H1 (cell line): ENCODE results near the gene CAPN7. TPM values are rescaled to one million over a fixed set of nuclear protein-coding genes. Genes with fewer than 3 reads are reported as not detected.

Experiments used
- CTCF ChIA-PET: fragments of 300-600 bp; sonication (Branson Sonifier 250); formaldehyde crosslinking; loops from one replicate; lab custom pipeline; 2021; ENCODE audit not compliant: partially characterized antibody; lab: Charles Lee
- POLR2A ChIA-PET: fragments of 300-600 bp; sonication (Branson Sonifier 250); formaldehyde crosslinking; loops from one replicate; lab custom pipeline; 2021; ENCODE audit warnings: inconsistent platforms; ENCODE audit not compliant: partially characterized antibody; lab: Charles Lee
- DNase-seq, 2 experiments: peaks; one replicate each; pipeline versions ENCODE4 v3.0.0 to v3.0.0-alpha.2; 2010 to 2022; ENCODE audit warnings: low spot score in 2 of 2, low read depth in 1 of 2, mixed read lengths in 1 of 2
- FAIRE-seq: peaks from 2 replicates; lab custom pipeline; 2011; peaks lifted over from hg19 to GRCh38; lab: Jason Lieb, UNC
- H2AFZ ChIP-seq: 2 replicates; pipeline ENCODE4 v1.8.1; 2012; ENCODE audit warnings: low read length, inconsistent platforms
- H2AK5ac ChIP-seq: 2 replicates; pipeline ENCODE4 v1.6.1; 2013; ENCODE audit warnings: low read depth, low read length
- H2BK120ac ChIP-seq: replicated peaks from 2 replicates; pipeline ENCODE3; 2013; ENCODE audit warnings: low read depth, low read length, inconsistent platforms
- H2BK12ac ChIP-seq: 2 replicates; pipeline ENCODE4 v1.6.1; 2013; ENCODE audit warnings: low read depth, low read length
- H2BK15ac ChIP-seq: 2 replicates; pipeline ENCODE4 v1.6.1; 2013; ENCODE audit warnings: low read length
- H2BK20ac ChIP-seq: 2 replicates; pipeline ENCODE4 v1.6.1; 2013; ENCODE audit warnings: low read length
- H2BK5ac ChIP-seq: 2 replicates; pipeline ENCODE4 v1.6.1; 2013; ENCODE audit warnings: low read depth, low read length
- H3K14ac ChIP-seq: 2 replicates; pipeline ENCODE4 v1.6.1; 2013; ENCODE audit warnings: inconsistent platforms; ENCODE audit not compliant: insufficient read length
- H3K18ac ChIP-seq: 2 replicates; pipeline ENCODE4 v1.6.1; 2013; ENCODE audit warnings: low read length; ENCODE audit errors: extremely low read depth
- H3K23ac ChIP-seq: 2 replicates; pipeline ENCODE4 v1.6.1; 2013; ENCODE audit warnings: inconsistent platforms; ENCODE audit not compliant: insufficient read length
- H3K23me2 ChIP-seq: 2 replicates; pipeline ENCODE4 v1.6.1; 2013; ENCODE audit warnings: low read depth, low read length
- H3K27ac ChIP-seq: 2 replicates; pipeline ENCODE4 v1.6.1; 2011; ENCODE audit warnings: low read depth, low read length, inconsistent platforms
- H3K27me3 ChIP-seq, 4 experiments: replicated peaks in 1 of 4; 1 replicate in 1 of 4; 2 replicates in 3 of 4; pipeline versions ENCODE4 v1.6.1 to v1.8.1; 2011 to 2013; ENCODE audit warnings: low read length in 3 of 4, mild to moderate bottlenecking in 3 of 4, inconsistent platforms in 2 of 4, mixed read lengths in 2 of 4, moderate library complexity in 1 of 4; ENCODE audit not compliant: control insufficient read depth in 3 of 4, insufficient read depth in 3 of 4; ENCODE audit errors: extremely low read depth in 1 of 4
- H3K36me3 ChIP-seq, 4 experiments: 2 replicates each; pipeline versions ENCODE4 v1.6.1 to v1.8.1; 2011 to 2013; ENCODE audit warnings: mild to moderate bottlenecking in 4 of 4, low read length in 3 of 4, moderate library complexity in 2 of 4, control low read depth in 1 of 4, inconsistent platforms in 1 of 4; ENCODE audit not compliant: insufficient read depth in 4 of 4, control insufficient read depth in 2 of 4
- H3K4ac ChIP-seq: replicated peaks from 2 replicates; pipeline ENCODE3; 2013; ENCODE audit warnings: low read length, low read depth, mixed read lengths, inconsistent platforms; ENCODE audit not compliant: insufficient read length
- H3K4me1 ChIP-seq, 4 experiments: replicated peaks in 1 of 4; 1 replicate in 1 of 4; 2 replicates in 3 of 4; pipeline versions ENCODE4 v1.6.1 to v1.8.1; 2011 to 2013; ENCODE audit warnings: low read length in 3 of 4, inconsistent platforms in 2 of 4, mixed read lengths in 1 of 4; ENCODE audit not compliant: insufficient read depth in 4 of 4, control insufficient read depth in 3 of 4
- H3K4me2 ChIP-seq, 2 experiments: 2 replicates each; pipeline versions ENCODE4 v1.6.1 to v1.8.1; 2011 to 2013; ENCODE audit warnings: low read depth in 2 of 2, low read length in 2 of 2, control low read depth in 1 of 2, inconsistent platforms in 1 of 2, mild to moderate bottlenecking in 1 of 2; ENCODE audit not compliant: insufficient read depth in 1 of 2
- H3K4me3 ChIP-seq, 4 experiments: fragments of 200-600, 300-600 bp in 1 of 4; sonication (generic), shearing (Covaris generic), sonication (Bioruptor Twin) in 1 of 4; 2 replicates each; pipeline versions ENCODE4 v1.5.1 to v1.8.1; 2011 to 2016; ENCODE audit warnings: low read length in 4 of 4, low read depth in 3 of 4, control low read depth in 2 of 4, inconsistent platforms in 2 of 4, mild to moderate bottlenecking in 2 of 4, mixed read lengths in 1 of 4, moderate library complexity in 1 of 4; ENCODE audit not compliant: insufficient read depth in 2 of 4; ENCODE audit errors: extremely low read depth in 1 of 4
- H3K56ac ChIP-seq: replicated peaks from 2 replicates; pipeline ENCODE3; 2013; ENCODE audit warnings: low read depth, mild to moderate bottlenecking, mixed read lengths, low read length, inconsistent platforms; ENCODE audit not compliant: insufficient read length
- H3K79me1 ChIP-seq: 2 replicates; pipeline ENCODE4 v1.6.1; 2013; ENCODE audit warnings: low read depth, low read length, control low read depth
- H3K79me2 ChIP-seq, 2 experiments: 2 replicates each; pipeline versions ENCODE4 v1.6.1 to v1.8.1; 2012 to 2013; ENCODE audit warnings: low read length in 2 of 2, mild to moderate bottlenecking in 2 of 2, inconsistent platforms in 1 of 2; ENCODE audit not compliant: insufficient read depth in 2 of 2, control insufficient read depth in 1 of 2
- H3K9ac ChIP-seq, 4 experiments: replicated peaks in 1 of 4; 1 replicate in 1 of 4; 2 replicates in 3 of 4; pipeline versions ENCODE4 v1.6.1 to v1.8.1; 2011 to 2013; ENCODE audit warnings: low read depth in 3 of 4, low read length in 3 of 4, control low read depth in 2 of 4, mild to moderate bottlenecking in 2 of 4, moderate library complexity in 2 of 4, inconsistent platforms in 1 of 4; ENCODE audit errors: extremely low read depth in 1 of 4
- H3K9me3 ChIP-seq, 2 experiments: 2 replicates each; pipeline versions ENCODE4 v1.6.1 to v1.8.1; 2012 to 2013; ENCODE audit warnings: mild to moderate bottlenecking in 2 of 2, moderate library complexity in 2 of 2, control low read depth in 1 of 2, inconsistent platforms in 1 of 2, low read depth in 1 of 2, low read length in 1 of 2, mixed read lengths in 1 of 2; ENCODE audit not compliant: insufficient read depth in 2 of 2
- H4K20me1 ChIP-seq, 2 experiments: replicated peaks in 1 of 2; 2 replicates each; pipeline versions ENCODE3 to v1.8.1; 2011 to 2013; ENCODE audit warnings: inconsistent platforms in 2 of 2, low read length in 2 of 2, mild to moderate bottlenecking in 1 of 2; ENCODE audit not compliant: insufficient read depth in 2 of 2, control insufficient read depth in 1 of 2
- H4K5ac ChIP-seq: 2 replicates; pipeline ENCODE4 v1.6.1; 2013; ENCODE audit warnings: low read length, low read depth, mixed read lengths, inconsistent platforms; ENCODE audit not compliant: insufficient read length
- H4K8ac ChIP-seq: 2 replicates; pipeline ENCODE4 v1.8.0; 2013; ENCODE audit warnings: mild to moderate bottlenecking, moderate library complexity, low read length, inconsistent platforms; ENCODE audit not compliant: insufficient read depth; ENCODE audit errors: extremely low read depth
- H4K91ac ChIP-seq: replicated peaks from 2 replicates; pipeline ENCODE3; 2013; ENCODE audit warnings: low read length, mixed read lengths, inconsistent platforms; ENCODE audit not compliant: insufficient read length
- CHD2 ChIP-seq: IDR thresholded peaks from 2 replicates; pipeline ENCODE4 v1.6.1; 2012; ENCODE audit warnings: low read length, improper control_type of control experiment
- POLR2A ChIP-seq, 2 experiments: IDR thresholded peaks; 1 replicate in 1 of 2; 2 replicates in 1 of 2; pipeline ENCODE4 v1.6.1; 2011; ENCODE audit warnings: low read depth in 2 of 2, low read length in 2 of 2, mild to moderate bottlenecking in 2 of 2; ENCODE audit errors: control extremely low read depth in 1 of 2
- POLR2AphosphoS5 ChIP-seq: IDR thresholded peaks from 2 replicates; pipeline ENCODE4 v1.6.1; 2011; ENCODE audit warnings: low read depth, low read length
- POU5F1 ChIP-seq: IDR thresholded peaks from 2 replicates; pipeline ENCODE4 v1.6.1; 2011; ENCODE audit warnings: low read depth, mild to moderate bottlenecking, low read length, moderate library complexity
- RAD21 ChIP-seq, 2 experiments: IDR thresholded peaks in 1 of 2; conservative IDR thresholded peaks in 1 of 2; 2 replicates each; pipeline ENCODE4 v1.6.1; 2011; ENCODE audit warnings: low read depth in 2 of 2, low read length in 2 of 2, improper control_type of control experiment in 1 of 2, inconsistent platforms in 1 of 2, mild to moderate bottlenecking in 1 of 2, moderate library complexity in 1 of 2
- RNF2 ChIP-seq: fragments of 200-900, 300-1000 bp; sonication (generic); IDR thresholded peaks from 2 replicates; pipeline ENCODE4 v1.7.1; 2016; ENCODE audit warnings: borderline replicate concordance, low read depth, mild to moderate bottlenecking, antibody characterized with exemption, low read length; ENCODE audit not compliant: poor library complexity, severe bottlenecking; ENCODE audit errors: missing control alignments
- ZNF274 ChIP-seq: IDR thresholded peaks from 2 replicates; pipeline ENCODE4 v1.7.0; 2012; ENCODE audit warnings: low read length, borderline replicate concordance; ENCODE audit errors: extremely low read depth
- WGBS, 2 experiments: shearing (Covaris generic) in 1 of 2; methylation state at CpG; one replicate each; pipeline versions ENCODE4 v1.1.6 to v1.1.7; 2013 to 2015; ENCODE audit warnings: low lambda C conversion rate in 2 of 2, mixed read lengths in 2 of 2, inconsistent platforms in 1 of 2, low coverage in 1 of 2, missing lambda C conversion rate in 1 of 2; ENCODE audit not compliant: insufficient replicate concordance in 2 of 2, insufficient coverage in 1 of 2, insufficient read length in 1 of 2; ENCODE audit errors: extremely low coverage in 1 of 2, missing lambda C conversion rate in 1 of 2; 5-methylcytosine and 5-hydroxymethylcytosine counted together
- polyA plus RNA-seq, 7 experiments: library from polyadenylated mRNA; depleted of rRNA in 3 of 7; stranded (reverse) in 5 of 7; unstranded in 2 of 7; fragments of >200 nt in 5 of 7; fragments of 200-250 nt in 2 of 7; gene quantifications; 1 replicate in 5 of 7; 2 replicates in 1 of 7; 4 replicates in 1 of 7; pipeline versions ENCODE4 v1.2.1 to v1.2.3, GENCODE V29; 2011 to 2013; ENCODE audit warnings: missing spikeins in 2 of 7, mixed read lengths in 2 of 7
- total RNA-seq: library from RNA; stranded (reverse); fragmentation: NEBNext Ultra II Directional; extraction: Animal tissue kit (Norgen Biotek cat#: 25700); gene quantifications from 2 replicates; pipeline ENCODE4 v1.2.1, GENCODE V29; 2021
- TF ChIP-seq, protein P1 (sequence below): IDR thresholded peaks from 2 replicates; pipeline ENCODE4 v1.6.1; 2012; ENCODE audit warnings: low read length, inconsistent platforms
- TF ChIP-seq, protein P2 (sequence below): IDR thresholded peaks from 2 replicates; pipeline ENCODE4 v1.6.1; 2011; ENCODE audit warnings: low read length, improper control_type of control experiment

CAPN7 gene
- total and polyA plus RNA-seq, 2 of the 8 experiments (the other 6 are each of a cell fraction or from before 2014, with no cell fraction given): 5.3 to 13.2 TPM

DNA sequence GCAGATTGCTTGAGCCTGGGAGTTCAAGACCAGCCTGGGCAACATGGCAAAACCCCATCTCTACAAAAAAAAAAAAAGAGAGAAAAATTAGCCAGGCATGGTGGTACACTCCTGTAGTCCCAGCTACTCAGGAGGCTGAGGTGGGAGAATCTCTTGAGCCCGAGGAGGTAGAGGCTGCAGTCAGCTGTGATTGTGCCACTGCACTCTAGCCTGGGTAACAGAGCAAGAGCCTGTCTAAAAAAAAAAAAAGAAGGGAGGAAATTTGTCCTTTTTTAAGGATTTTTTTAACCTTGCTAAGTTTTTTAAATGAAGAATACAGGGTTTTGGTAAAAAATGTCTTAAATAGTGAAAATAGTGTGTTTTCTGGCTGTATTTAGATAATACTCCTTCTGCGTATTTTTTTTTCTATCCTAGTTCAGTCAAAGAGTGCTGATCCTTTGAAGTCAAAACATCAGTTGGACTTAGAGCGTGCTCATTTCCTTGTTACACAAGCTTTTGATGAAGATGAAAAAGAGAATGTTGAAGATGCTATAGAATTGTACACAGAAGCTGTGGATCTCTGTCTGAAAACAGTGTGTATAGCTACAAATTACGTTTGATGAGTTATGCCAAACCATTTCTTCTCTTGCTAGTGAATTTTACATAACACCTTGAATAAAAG, 11.1 kb downstream of the CAPN7 start:
- H2BK20ac ChIP-seq: no peak overlapping the region
- H2BK120ac ChIP-seq: no peak overlapping the region
- no peak overlapping the region for H2AFZ ChIP-seq
- POLR2A ChIA-PET: no interaction called here
- H3K36me3 ChIP-seq: peaks cover 4 to 38% (median 15%) of the 10 kb centered on the region in 4 experiments
- no peak overlapping the region for H3K4me2 ChIP-seq
- no peak overlapping the region for H3K27ac ChIP-seq
- H3K4me3 ChIP-seq: no peak overlapping the region
- CTCF ChIA-PET: interaction anchor here (1.2 kb wide), 1 partner anchor 108 kb away, joined by 4 read pairs; no protein-coding TSS in a partner anchor
- no peak overlapping the region for H2AK5ac ChIP-seq
- FAIRE-seq (no peak), DNase-seq (no peak)
- no peak overlapping the region for H4K8ac ChIP-seq
- H3K4ac ChIP-seq: no peak overlapping the region
- H2BK15ac ChIP-seq: no peak overlapping the region
- H3K27me3 ChIP-seq: no peaks in the 10 kb centered on the region
- no peak overlapping the region for H3K14ac ChIP-seq
- H2BK5ac ChIP-seq: no peak overlapping the region
- H3K79me1 ChIP-seq: no peaks in the 10 kb centered on the region
- peaks cover 0 to 2% of the 10 kb centered on the region in 2 experiments for H4K20me1 ChIP-seq
- H3K18ac ChIP-seq: no peak overlapping the region
- H4K91ac ChIP-seq: no peak overlapping the region
- no peak overlapping the region for H3K56ac ChIP-seq
- H2BK12ac ChIP-seq: no peak overlapping the region
- H3K23me2 ChIP-seq: no peaks in the 10 kb centered on the region
- no peaks in the 10 kb centered on the region for H3K79me2 ChIP-seq
- no peak overlapping the region for H3K23ac ChIP-seq
- no peaks in the 10 kb centered on the region for H3K4me1 ChIP-seq
- H3K9ac ChIP-seq: no peak overlapping the region
- no peak overlapping the region for H4K5ac ChIP-seq
- no peaks in the 10 kb centered on the region for H3K9me3 ChIP-seq
- 96% methylated on average over 4 of the region's 4 CpGs; no CpG with 5 or more reads in 1 of the 2 experiments for WGBS, 2 experiments
- TF ChIP-seq, protein P1, sequence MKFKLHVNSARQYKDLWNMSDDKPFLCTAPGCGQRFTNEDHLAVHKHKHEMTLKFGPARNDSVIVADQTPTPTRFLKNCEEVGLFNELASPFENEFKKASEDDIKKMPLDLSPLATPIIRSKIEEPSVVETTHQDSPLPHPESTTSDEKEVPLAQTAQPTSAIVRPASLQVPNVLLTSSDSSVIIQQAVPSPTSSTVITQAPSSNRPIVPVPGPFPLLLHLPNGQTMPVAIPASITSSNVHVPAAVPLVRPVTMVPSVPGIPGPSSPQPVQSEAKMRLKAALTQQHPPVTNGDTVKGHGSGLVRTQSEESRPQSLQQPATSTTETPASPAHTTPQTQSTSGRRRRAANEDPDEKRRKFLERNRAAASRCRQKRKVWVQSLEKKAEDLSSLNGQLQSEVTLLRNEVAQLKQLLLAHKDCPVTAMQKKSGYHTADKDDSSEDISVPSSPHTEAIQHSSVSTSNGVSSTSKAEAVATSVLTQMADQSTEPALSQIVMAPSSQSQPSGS: no peak
- no peak for TF ChIP-seq RAD21 (IDR thresholded peaks at IDR 0.05 in 1 of 2, conservative IDR thresholded peaks at IDR 0.05 in 1 of 2; ENCODE audit: low read depth in 2 of 2, low read length in 2 of 2)
- no peak for TF ChIP-seq ZNF274
- no peak for TF ChIP-seq CHD2
- no peak for TF ChIP-seq RNF2
- TF ChIP-seq POLR2A (IDR thresholded peaks at IDR 0.05; ENCODE audit: control extremely low read depth in 1 of 2, low read depth in 2 of 2, low read length in 2 of 2): no peak
- no peak for TF ChIP-seq POU5F1
- TF ChIP-seq POLR2AphosphoS5: no peak
- TF ChIP-seq, protein P2, sequence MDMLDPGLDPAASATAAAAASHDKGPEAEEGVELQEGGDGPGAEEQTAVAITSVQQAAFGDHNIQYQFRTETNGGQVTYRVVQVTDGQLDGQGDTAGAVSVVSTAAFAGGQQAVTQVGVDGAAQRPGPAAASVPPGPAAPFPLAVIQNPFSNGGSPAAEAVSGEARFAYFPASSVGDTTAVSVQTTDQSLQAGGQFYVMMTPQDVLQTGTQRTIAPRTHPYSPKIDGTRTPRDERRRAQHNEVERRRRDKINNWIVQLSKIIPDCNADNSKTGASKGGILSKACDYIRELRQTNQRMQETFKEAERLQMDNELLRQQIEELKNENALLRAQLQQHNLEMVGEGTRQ: no peak
